ENCODE data around the gene NPLOC4. TPM values are rescaled to one million over a fixed set of nuclear protein-coding genes. Genes with fewer than 3 reads are reported as not detected.
"Not testable (repeated sequence)": the region's sequence is repeated elsewhere in the genome, so short reads cannot be mapped to it uniquely, and the experiment has no call there.

The NPLOC4 gene
- total RNA-seq, 4 donors from 2014 or later, result 14.6 to 86.3 (median 30.9) TPM

DNA sequence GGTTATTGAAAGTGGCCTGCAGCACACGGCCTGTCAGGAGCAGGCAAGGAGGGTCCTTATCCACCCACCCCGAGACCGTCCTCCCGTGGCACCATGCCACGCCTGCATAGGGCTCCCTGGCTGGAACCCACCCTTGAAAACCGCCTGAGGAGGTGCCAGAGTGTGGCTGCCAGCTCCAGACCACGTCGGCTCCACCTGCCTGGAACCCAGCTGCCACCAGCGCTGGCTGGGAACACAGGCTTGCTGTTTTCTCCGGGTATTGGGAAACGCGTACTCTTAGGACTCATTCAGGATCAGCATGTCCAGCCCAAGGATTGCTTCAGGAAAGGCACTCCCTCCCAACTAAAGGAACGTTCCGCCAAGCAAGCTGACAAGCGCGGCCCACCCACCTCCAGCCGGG is 40.0 kb upstream of the NPLOC4 start:
- intact Hi-C loops (cut with DNase I; ENCODE audit: low total_unique reads), result no loop called here

DNA sequence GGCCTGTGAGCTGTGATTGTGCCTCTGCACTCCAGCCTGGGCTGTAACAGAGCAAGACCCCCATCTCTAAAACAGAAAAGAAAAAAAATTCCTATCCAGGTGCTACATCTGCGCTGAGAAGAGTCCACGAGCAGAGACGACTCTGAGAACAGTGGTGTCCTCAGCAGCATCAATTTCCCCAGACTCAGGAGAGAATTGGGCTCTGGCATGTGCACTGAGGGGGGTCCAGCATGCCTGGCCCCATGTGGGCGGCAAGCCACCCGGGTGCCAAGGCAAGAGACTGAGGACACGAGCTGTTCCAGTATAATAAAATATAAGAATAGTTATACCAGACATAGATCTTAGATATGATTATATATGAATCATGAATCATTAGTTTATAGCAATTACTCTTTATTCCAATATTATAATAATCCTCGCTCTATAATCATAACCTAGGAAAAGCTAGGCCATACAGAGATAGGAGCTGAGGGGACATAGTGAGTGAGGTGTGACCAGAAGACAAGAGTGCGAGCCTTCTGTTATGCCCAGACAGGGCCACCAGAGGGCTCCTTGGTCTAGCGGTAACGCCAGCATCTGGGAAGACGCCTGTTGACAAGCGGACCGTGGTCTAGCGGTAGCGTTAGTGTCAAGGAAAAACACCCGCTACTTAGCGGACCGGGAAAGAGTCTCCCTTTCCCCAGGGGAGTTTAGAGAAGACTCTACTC is 38.8 kb upstream of the NPLOC4 start:
- H3K9me3 ChIP-seq; intact Hi-C loops (cut with DNase I; ENCODE audit: low total_unique reads); H3K4me3 ChIP-seq; DNase-seq; H3K27ac ChIP-seq; H3K36me3 ChIP-seq; H3K27me3 ChIP-seq; H3K4me1 ChIP-seq: not testable (repeated sequence)
- TF ChIP-seq, protein P1, sequence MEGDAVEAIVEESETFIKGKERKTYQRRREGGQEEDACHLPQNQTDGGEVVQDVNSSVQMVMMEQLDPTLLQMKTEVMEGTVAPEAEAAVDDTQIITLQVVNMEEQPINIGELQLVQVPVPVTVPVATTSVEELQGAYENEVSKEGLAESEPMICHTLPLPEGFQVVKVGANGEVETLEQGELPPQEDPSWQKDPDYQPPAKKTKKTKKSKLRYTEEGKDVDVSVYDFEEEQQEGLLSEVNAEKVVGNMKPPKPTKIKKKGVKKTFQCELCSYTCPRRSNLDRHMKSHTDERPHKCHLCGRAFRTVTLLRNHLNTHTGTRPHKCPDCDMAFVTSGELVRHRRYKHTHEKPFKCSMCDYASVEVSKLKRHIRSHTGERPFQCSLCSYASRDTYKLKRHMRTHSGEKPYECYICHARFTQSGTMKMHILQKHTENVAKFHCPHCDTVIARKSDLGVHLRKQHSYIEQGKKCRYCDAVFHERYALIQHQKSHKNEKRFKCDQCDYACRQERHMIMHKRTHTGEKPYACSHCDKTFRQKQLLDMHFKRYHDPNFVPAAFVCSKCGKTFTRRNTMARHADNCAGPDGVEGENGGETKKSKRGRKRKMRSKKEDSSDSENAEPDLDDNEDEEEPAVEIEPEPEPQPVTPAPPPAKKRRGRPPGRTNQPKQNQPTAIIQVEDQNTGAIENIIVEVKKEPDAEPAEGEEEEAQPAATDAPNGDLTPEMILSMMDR (IDR thresholded peaks at IDR 0.05), result peak; percentile 26 to 59 (median 48)

More for the DNA sequence above, 40.0 kb upstream of the NPLOC4 start:
- H3K4me1 ChIP-seq, result no peaks in the 10 kb centered on the region
- H3K36me3 ChIP-seq, result no peaks in the 10 kb centered on the region
- no peak overlapping the region for H3K27ac ChIP-seq
- no peak for DNase-seq
- H3K4me3 ChIP-seq, result no peak overlapping the region
- TF ChIP-seq, protein P1 (IDR thresholded peaks at IDR 0.05), result no peak
- no peaks in the 10 kb centered on the region for H3K9me3 ChIP-seq
- no peaks in the 10 kb centered on the region for H3K27me3 ChIP-seq

DNA sequence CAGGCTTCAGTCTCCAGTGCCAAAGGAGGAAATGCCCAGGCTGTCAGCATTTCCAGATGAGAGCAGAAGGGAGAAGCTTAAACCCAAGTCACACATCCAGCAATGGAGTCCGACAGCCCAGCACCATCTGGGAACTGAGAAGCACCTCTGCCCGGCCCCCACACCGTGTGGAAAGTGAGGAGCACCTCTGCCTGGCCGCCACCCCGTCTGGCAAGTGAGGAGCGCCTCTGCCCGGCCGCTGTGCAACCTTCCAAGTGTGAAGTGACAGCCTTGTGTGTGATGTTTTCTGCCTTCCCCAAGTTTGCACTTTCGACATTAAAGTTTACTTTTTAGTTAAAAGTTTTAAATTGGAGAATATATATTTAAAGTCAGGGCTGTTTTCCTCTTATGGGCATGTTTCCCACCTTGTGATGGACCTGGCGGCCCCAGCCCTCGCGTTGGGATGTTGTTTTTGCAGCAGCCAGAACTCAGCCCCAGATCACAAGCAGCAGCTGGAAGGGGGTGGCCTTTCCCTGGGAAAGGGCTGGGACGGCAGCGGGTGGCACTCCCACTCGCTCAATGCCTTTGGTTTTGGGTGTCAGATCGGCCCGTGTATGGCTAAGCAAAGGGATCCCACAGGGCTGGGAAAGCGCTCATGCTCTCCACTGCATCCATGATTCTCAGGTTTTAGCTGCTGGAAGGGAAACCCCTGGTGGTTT is 36.8 kb upstream of the NPLOC4 start:
- H3K36me3 ChIP-seq, result no peaks in the 10 kb centered on the region

DNA sequence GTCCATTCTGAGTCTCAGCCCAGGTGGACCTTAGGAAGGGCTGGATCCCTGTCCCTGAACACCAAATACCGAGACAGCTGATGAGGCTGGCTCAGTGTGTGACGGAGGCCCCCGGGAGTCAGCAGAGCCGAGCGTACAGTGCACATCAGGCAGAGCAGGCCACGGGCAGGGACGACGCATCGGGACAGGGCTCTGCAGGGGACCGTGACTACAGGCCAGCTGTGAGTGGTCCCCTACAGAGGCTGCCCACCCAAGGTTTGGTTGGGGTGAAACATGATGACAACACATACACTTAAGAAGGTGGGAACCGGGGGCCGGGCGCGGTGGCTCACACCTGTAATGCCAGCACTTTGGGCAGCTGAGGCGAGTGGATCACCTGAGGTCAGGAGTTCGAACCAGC is 36.0 kb upstream of the NPLOC4 start:
- no peaks in the 10 kb centered on the region for H3K9me3 ChIP-seq
- H3K4me3 ChIP-seq, result no peak overlapping the region
- TF ChIP-seq, protein P1 (IDR thresholded peaks at IDR 0.05), result no peak
- no peak for TF ChIP-seq POLR2A (IDR thresholded peaks at IDR 0.05)
- H3K27me3 ChIP-seq, result no peaks in the 10 kb centered on the region
- intact Hi-C loops (cut with DNase I; ENCODE audit: low total_unique reads), result no loop called here
- no peak overlapping the region for H3K27ac ChIP-seq
- no peaks in the 10 kb centered on the region for H3K36me3 ChIP-seq
- no peak for DNase-seq
- H3K4me1 ChIP-seq, result peaks cover 0 to 1% of the 10 kb centered on the region in 2 donors

More for the DNA sequence above, 36.8 kb upstream of the NPLOC4 start:
- no peaks in the 10 kb centered on the region for H3K9me3 ChIP-seq
- no peaks in the 10 kb centered on the region for H3K27me3 ChIP-seq
- no peak overlapping the region for H3K4me3 ChIP-seq
- intact Hi-C loops (cut with DNase I; ENCODE audit: low total_unique reads), result no loop called here
- H3K27ac ChIP-seq, result no peak overlapping the region
- DNase-seq, result no peak
- TF ChIP-seq, protein P1 (IDR thresholded peaks at IDR 0.05), result no peak
- no peak for TF ChIP-seq POLR2A (IDR thresholded peaks at IDR 0.05)
- H3K4me1 ChIP-seq, result no peaks in the 10 kb centered on the region

DNA sequence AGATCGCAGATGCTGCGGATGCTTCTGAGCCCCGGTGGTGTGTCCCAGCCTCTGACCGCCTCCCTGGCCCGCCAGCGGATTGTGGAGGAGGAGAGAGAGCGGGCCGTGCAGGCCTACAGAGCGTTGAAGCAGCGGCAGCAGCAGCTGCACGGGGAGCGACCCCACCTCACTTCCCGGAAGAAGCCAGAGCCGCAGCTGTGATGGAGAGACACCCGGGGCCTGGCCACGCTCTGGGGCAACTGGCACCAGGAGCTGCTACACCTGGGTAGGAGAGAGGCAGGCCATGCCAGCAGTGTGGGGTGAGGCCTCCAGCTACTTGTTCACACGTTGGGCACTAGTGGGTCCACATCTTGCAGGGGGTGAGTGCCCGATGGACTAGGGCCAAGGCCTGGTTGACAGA is 35.6 kb upstream of the NPLOC4 start:
- no peaks in the 10 kb centered on the region for H3K36me3 ChIP-seq
- TF ChIP-seq POLR2A (IDR thresholded peaks at IDR 0.05), result no peak
- TF ChIP-seq, protein P1 (IDR thresholded peaks at IDR 0.05), result no peak

More for the DNA sequence above, 35.6 kb upstream of the NPLOC4 start:
- intact Hi-C loops (cut with DNase I; ENCODE audit: low total_unique reads), result no loop called here
- H3K27me3 ChIP-seq, result no peaks in the 10 kb centered on the region
- no peaks in the 10 kb centered on the region for H3K9me3 ChIP-seq
- no peak overlapping the region for H3K27ac ChIP-seq
- H3K4me3 ChIP-seq, result no peak overlapping the region
- H3K4me1 ChIP-seq, result peaks cover 0 to 6% of the 10 kb centered on the region in 2 donors
- no peak for DNase-seq

Measured in uterus (tissue), 4 donors.